GM18498 (cell line): ENCODE results near the gene MYLK.
"Not testable (repeated sequence)": the region's sequence is repeated elsewhere in the genome, so short reads cannot be mapped to it uniquely, and the experiment has no call there.

Experiments
- ATAC-seq: cut with Tn5 transposase; IDR thresholded peaks from one replicate; pipeline ENCODE4 v1.9.1; 2021; ENCODE audit warnings: mild to moderate bottlenecking, moderate library complexity; ENCODE audit not compliant: unreplicated experiment

MYLK gene

DNA sequence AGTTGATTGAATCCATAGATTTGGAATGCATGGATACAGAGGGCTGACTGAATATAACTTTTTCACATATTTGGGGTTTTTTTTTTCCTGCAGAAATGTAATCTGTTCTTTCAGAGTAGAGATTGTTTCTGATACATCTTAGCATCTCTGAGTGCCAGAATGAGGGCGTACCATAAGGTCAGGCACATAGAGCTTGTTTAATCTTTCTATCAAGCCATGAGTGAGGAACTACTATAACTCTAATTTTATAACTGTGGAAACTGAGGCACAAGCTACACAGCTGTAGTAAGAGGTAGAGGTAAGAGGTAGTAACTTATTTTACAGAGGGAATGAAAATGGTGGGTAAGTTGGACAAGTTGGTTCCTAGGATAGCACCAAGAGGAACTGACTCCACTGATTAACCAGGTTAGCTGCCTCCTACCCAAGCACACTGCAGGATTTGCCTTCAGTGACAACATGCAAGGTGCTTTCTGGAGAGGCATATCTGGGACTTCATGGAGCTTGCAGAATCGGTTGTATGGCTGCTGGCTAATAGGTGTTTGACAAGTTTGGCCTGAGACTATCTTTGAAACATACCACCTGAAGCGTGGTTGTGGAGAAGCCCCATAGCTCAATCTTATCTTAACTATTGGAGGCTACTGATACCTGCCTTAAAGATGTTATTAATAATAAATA is 275.7 kb downstream of the MYLK start:
- ATAC-seq, result no peak

GRCh38 chr3:123606527-123606926 is 277.6 kb downstream of the MYLK start:
- ATAC-seq, result no peak

DNA sequence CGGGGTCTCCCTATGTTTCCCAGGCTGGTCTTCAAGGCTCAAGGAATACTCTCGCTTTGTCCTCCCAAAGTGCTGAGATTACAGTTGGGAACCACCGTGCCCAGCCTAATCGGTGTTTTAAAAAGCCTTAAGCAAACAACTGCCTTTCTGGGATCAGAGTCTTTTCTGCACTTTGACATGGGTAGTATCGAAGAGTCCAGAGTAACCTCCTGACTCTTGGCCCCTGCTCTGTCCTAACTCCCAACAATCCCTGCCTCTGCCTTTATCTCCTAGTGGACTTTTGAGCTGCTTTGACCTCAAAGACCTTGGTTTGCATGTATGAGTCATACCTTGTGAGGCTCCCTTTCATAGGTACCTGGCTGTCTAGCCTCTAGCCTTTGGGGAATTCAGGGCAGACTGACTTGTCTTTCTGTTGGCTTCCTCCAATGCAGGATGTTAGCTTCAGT is 278.3 kb downstream of the MYLK start:
- peak; percentile 69 for ATAC-seq

DNA sequence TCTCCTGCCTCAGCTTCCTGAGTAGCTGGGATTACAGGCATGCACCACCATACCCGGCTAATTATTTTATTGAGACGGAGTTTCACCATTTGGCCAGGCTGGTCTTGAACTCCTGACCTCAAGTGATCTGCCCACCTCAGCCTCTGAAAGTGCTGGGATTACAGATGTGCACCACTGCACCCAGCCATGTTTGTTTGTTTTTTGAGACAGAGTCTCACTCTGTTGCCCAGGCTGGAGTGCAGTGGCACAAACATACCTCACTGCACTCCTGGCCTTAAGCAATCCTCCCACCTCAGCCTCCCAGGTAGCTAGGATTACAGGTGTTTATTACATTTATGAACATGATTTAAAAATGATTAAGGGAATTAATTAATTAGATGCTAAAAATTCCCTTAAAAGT is 281.0 kb downstream of the MYLK start:
- not testable (repeated sequence) for ATAC-seq

GRCh38 chr3:123602325-123602724 is 281.8 kb downstream of the MYLK start:
- no peak for ATAC-seq

DNA sequence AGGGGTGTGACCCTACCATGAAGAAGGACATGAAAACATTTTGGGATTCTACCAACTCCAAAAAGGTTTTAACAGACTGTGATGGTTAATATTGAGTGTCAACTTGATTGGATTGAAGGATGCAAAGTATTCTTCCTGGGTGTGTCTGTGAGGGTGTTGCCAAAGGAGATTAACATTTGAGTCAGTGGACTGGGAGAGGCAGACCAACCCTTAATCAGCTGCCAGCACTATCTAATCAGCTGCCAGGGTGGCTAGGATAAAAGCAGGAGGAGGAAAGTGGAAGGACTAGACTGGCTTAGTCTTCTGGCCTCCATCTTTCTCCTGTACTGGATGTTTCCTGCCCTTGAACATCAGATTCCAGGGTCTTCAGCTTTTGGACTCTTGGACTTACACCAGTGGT is 283.3 kb downstream of the MYLK start:
- ATAC-seq, result not testable (repeated sequence)

DNA sequence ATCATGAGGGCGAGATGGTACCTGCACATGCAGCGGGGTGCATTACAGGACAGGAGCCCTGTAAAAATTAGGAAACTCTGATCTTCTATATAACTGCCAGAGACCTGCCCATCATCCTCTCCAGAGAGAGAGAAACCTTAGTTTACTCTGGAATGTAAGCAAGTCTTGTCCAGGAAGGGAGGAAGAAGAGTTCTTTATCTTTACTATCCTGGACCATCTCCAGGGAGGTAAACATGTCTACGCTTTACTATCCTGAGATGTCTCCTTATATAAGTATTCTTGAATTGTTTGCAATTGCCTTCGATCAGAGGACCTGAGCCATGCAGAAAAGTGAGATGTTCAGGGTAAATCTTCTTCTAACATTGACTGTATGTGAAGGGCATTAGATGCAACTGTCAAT is 286.6 kb downstream of the MYLK start:
- no peak for ATAC-seq

DNA sequence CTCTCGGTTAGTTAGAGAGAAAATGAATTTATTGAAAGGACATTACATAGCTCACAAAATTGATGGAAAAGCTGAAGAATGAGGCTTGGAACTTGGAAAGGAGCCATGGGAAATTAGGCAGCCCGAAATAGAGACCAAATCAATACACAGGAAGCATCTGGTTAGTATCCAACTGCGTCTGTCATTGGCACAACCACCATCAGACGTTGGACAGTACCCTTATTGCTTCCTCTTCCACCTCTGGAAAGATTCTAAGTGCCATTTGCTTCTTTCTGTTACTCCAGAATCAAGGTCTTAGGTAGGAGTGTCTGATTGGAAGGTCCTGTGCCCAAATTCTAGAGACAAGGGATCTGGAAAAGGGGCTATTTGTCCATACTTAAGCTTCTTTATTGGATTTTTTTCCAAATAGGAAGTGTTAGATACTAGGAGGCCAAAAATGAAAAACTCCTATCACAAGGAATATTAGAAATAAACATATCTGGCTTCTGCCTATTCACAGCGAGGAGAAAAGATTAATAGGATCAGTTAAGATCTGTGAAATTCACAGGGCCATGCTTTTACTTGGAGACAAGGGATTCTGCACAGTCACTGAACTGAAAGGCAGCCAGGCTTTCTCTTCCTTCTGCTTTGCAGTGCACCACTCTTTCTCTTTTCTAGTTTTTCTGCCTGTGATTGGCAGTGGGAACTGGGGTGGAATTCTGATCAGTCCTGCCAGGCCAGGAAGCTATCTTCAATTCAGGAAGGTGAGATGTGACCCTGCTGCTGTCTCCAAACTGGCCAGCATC is 288.5 kb downstream of the MYLK start:
- no peak for ATAC-seq

- no peak for ATAC-seq
These were observed 290.8 kb downstream of the MYLK start for GRCh38 chr3:123593381-123593780.

GRCh38 chr3:123590685-123591450 is 293.3 kb downstream of the MYLK start:
- ATAC-seq, result no peak

- no peak for ATAC-seq
These were observed 296.7 kb downstream of the MYLK start for GRCh38 chr3:123587401-123587800.

GRCh38 chr3:123586968-123587367 is 297.2 kb downstream of the MYLK start:
- ATAC-seq, result no peak

- ATAC-seq, result no peak
These were observed 298.0 kb downstream of the MYLK start for GRCh38 chr3:123586131-123586530.

DNA sequence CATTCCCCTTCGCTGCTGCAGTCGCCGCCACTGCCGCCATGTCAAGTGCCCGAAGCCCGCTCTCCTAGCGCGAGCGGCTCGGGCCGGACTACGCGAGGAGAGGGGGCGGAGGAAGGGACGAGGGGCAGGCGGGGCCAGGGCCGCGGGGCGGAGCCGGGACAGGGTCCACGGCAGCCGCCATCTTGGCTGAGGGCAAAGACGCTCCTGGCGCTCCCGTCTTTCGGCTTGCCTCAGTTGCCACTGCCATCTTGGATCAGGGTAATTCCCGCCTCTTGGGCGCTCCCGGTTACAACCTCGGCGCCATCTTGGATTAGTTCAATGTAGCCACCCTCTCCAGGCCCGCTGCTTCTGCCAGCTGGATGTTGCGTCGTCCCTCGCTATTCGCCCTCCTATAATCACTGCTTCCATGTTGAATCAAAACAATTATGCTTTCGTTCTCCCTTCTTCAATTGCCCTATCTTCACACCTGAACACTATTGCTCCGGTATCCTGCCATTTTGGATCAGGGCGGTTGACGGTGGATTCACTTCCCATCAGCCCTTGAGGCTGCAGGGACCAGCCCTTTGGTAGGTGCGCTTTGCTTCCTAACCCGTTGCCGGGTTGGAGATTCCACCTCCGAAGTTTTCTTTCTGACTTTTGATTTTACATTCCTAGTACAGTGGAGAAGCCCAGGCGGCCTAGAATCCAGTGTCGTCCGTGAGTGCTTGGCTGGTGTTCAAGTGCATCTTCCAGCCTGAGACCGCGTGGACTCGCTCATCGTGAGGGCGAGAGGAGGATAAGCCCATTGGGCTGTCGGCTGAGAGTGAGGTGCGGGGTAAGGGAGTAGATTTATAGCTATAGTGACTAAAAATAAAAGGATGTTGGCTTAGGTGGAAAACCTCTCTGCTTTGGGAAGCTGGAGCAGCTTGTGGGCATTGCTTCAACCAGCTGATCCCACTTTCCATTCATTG is 298.9 kb downstream of the MYLK start, which contains the start of gene HACD2:
Gene HACD2, minus strand, starts transcription at position 66 of the 950 bp plus-strand sequence. Its CDS starts 26 bp downstream, at position 40.
- ATAC-seq, result peak; percentile 93

GRCh38 chr3:123584284-123584987 is 299.7 kb downstream of the MYLK start:
- peak; percentile 41 for ATAC-seq

DNA sequence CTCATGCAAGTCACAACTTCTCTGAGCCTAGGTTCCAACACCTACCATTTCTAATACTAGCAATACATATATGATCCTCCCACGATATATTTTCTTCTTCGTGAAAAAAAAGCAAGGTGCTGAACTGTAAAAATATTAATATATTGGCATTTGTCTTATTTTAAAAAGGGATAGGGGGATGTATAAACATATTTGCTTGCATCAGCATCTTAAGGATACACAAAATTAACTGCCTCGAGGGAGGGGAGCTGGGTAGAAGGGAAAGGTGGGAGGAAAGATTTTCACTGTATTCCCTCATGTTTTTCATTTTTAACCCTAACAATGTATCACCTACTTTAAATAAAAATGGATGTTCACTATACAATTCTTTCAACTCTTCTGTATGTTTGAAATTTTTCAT is 300.6 kb downstream of the MYLK start:
- ATAC-seq, result no peak

- ATAC-seq, result no peak
These were observed 301.8 kb downstream of the MYLK start for GRCh38 chr3:123582315-123582714.

DNA sequence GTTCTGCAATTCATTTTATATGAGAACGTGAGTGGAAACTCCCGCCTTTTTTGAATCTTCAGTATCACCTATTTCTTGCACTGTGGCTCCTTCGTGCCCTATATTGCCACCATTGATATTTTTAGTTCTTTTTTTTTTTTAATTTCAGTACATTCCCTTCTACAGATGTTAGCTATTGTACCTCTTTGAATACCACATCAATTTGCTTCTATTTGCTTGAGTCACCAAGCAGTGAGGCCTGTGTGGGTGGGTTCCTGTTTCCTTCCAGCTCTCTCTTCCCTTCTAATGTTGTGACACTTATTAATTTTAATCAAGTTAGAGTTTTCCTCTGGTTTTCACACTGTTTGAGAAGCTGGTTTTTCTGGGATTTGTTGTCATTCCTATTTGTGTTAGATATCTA is 308.0 kb downstream of the MYLK start:
- peak; percentile 57 for ATAC-seq

DNA sequence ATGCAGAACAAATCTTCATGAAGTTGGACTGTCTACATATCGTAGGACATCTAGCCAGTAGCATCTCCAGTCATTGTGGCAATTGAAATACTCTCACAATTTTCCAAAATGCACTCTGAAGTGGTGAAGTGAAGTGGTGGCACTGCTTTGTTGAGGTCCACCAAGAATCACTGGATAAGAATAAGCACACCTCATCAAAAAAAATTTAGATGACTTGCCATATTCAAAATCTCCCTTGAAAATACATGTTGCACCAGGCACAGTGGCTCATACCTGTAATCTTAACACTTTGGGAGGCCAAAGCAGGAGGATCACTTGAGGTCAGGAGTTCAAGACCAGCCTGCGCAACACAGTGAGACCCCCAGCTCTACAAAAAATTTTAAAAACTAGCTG is 312.2 kb downstream of the MYLK start:
- ATAC-seq, result no peak
